ENCODE measurements around the gene CCT8L2.
"Not testable (repeated sequence)": the region's sequence is repeated elsewhere in the genome, so short reads cannot be mapped to it uniquely, and the experiment has no call there.

DNA sequence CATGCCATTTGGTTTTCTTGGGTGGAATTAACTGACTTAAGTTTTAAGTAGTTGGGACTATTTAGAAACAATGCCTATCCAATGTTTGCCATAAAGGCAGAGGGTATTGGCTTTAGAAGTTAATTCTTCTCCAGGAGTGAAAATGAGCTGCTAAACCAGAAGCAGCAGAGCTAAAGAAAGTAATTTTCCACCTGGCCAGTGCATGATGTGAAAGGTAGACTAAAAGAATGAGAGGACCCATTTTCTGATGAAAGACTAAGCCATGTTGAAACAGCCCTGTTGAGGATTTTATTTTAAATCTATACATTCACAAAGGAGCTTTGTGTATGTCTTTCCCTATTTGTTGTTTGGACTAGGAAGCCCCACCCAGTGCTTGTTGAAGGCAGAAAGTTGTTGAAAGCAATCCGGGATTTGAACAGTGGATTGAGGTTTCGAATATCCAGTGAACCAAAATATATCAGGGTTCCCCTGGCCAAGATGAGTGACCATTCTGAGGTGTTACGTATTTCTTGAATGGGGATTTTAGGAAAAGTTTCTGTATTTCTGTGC, 23.9 kb upstream of the CCT8L2 start:
- TF ChIP-seq, protein P1, sequence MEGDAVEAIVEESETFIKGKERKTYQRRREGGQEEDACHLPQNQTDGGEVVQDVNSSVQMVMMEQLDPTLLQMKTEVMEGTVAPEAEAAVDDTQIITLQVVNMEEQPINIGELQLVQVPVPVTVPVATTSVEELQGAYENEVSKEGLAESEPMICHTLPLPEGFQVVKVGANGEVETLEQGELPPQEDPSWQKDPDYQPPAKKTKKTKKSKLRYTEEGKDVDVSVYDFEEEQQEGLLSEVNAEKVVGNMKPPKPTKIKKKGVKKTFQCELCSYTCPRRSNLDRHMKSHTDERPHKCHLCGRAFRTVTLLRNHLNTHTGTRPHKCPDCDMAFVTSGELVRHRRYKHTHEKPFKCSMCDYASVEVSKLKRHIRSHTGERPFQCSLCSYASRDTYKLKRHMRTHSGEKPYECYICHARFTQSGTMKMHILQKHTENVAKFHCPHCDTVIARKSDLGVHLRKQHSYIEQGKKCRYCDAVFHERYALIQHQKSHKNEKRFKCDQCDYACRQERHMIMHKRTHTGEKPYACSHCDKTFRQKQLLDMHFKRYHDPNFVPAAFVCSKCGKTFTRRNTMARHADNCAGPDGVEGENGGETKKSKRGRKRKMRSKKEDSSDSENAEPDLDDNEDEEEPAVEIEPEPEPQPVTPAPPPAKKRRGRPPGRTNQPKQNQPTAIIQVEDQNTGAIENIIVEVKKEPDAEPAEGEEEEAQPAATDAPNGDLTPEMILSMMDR (IDR thresholded peaks at IDR 0.05; ENCODE audit: extremely low read depth in 1 of 2, insufficient read depth in 1 of 2, low read depth in 1 of 2, low read length in 2 of 2) = not testable (repeated sequence)
- not testable (repeated sequence) for TF ChIP-seq GATA2 (IDR thresholded peaks at IDR 0.05; ENCODE audit: insufficient read depth, insufficient read length, low read depth, low read length); POLR2AphosphoS5 (IDR thresholded peaks at IDR 0.05; ENCODE audit: insufficient read depth, low read depth, low read length); POLR2A (IDR thresholded peaks at IDR 0.05; ENCODE audit: low read depth, low read length); MYC (IDR thresholded peaks at IDR 0.05; ENCODE audit: low read depth, low read length); EZH2 (IDR thresholded peaks at IDR 0.05; ENCODE audit: borderline replicate concordance, low read depth, low read length, severe bottlenecking); JUN (IDR thresholded peaks at IDR 0.05; ENCODE audit: borderline replicate concordance, insufficient read depth, insufficient read length, low read depth); FOS (IDR thresholded peaks at IDR 0.05; ENCODE audit: borderline replicate concordance, insufficient read depth, low read length)
- TF ChIP-seq, protein P2, sequence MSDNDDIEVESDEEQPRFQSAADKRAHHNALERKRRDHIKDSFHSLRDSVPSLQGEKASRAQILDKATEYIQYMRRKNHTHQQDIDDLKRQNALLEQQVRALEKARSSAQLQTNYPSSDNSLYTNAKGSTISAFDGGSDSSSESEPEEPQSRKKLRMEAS (IDR thresholded peaks at IDR 0.05; ENCODE audit: insufficient read depth, insufficient read length) = not testable (repeated sequence)

All from endothelial cell of umbilical vein (primary cell).